Epidermal melanocyte (primary cell): Measurements from ENCODE around the gene OR2F1.

ENCODE experiments used
- DNase-seq: peaks from one replicate; pipeline ENCODE4 v3.0.0; 2011; ENCODE audit warnings: low spot score; ENCODE audit not compliant: insufficient read length

OR2F1 gene

DNA sequence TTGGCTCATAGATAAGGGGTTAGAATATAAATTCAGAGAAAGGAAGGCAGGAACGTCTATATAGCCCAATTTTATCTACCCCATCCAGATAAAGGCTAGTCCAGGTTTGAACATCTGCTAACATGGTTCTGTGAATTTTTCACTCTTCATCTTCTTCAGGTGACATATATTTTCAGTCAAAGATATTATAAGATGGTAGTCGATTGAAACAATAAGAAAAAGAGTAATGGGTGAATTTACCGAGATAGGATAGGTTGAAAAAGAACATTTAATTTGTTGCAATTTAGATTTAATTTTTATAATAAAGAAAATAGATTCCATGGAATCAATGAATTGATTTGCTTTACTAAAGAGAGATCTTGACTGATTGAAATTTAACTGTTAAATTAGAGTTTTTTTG, at the start of gene OR2F1:
Gene OR2F1 (plus strand): TSS at position 301 of the 400 bp plus-strand sequence. CDS start 5,127 bp downstream, outside the sequence.
- no peak for DNase-seq

DNA sequence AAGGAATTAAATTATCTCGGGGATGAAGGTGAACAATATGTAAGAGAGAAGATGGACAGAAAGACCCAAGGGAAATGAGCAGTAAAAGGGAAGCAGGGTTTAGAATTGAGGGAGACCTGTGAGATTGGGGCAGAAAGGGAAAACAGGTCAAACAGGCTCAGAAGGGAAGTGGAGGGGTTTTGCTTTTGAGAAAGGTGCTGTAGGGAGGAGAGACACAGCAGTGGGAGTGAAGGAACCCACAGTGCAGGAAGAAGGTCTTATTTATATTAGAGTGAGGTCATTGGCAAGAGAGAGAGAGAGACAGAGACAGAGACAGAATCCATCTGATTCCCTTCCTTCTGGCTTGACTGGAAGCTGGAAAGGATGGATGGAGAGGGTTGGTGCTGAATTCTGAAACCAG, 49.1 kb upstream of the OR2F1 start:
- no peak for DNase-seq

GRCh38 chr7:143906151-143906550, 48.5 kb upstream of the OR2F1 start:
- DNase-seq = no peak

- DNase-seq = no peak
Measured at GRCh38 chr7:143906895-143907294, 47.7 kb upstream of the OR2F1 start.

DNA sequence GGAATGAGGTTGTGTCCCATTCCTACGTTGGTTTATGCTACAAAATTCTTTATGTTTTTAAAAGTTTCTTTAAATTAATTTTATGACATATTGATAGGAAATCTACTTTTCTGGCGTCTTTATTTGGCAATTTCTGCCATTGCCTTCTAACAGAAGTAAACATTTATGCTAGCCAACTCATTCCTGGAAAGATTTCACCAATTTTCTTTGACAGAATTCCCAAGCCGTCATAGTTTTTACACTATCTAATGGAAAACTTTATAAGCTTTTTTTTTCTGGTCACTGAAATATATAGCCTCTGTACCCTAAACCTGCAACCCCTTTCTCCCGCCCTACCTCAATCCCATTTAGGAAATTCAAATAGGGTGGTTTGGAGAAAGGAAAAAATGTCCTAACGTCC, 46.5 kb upstream of the OR2F1 start:
- DNase-seq = no peak

GRCh38 chr7:143909863-143910262, 44.8 kb upstream of the OR2F1 start:
- no peak for DNase-seq

- no peak for DNase-seq
Measured at GRCh38 chr7:143910473-143911248, 44.0 kb upstream of the OR2F1 start.

DNA sequence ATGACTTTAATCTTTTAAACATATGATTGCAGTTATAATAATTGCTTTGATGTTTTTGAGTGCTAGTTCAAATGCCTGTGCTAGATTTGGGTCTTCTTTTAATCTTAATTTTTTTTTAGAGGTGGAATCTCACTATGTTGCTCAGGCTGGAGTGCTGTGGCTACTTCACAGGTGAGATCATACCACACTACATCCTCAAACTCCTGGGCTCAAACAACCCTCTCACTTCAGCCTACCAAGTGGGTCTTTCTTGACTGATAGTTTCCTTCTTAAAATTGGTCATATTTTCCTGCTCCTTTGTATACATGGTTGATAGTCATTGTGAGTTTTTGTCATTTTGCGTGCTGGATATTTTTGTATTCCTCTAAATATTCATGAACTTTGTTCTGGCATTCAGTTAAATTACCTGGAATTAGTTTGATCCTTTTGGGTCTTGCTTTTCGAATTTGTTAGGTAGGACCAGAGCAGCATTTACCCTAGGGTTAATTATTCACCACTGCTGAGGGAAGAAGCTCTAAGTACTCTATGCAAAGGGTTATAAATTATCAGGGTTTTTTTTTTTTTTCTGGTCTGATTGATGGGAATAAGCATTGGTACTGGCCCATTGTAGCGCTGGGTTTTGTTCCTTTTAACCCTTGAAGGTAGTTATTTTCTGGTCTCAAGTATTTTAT, 40.6 kb upstream of the OR2F1 start:
- no peak for DNase-seq

DNA sequence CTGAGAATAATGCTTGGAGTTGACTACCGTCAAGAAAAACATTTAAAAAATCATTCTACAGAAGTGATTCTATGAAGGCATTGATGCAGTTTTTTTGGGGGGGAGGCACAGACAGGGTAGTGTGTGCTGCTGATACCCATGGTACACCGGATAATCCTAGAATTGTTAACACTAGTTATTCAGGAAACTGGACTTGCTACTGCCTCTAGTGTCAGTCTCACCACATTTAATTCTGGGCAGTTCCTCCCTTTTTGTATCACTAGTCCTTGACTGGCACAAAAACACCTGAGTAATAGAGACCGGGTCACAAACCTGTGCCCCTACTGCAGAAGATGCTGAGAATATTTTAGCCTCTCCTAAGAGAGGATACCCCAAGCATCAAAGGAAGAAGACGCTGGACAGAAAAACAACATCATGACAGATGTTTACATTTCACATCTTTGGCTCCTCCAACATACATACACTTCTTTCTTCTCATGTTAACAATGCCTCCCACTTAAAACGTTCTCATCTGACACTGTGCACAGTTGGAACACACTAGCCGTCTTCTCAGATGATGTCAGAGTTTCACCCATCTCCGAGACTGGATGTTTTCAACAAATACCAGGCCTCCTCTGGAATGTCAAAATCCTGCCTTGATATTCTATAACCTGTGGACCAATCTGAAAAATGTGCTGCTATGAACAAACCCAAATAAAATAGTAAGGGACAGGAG, 39.5 kb upstream of the OR2F1 start:
- DNase-seq = no peak

- no peak for DNase-seq
Measured at GRCh38 chr7:143924851-143925250, 29.8 kb upstream of the OR2F1 start.

DNA sequence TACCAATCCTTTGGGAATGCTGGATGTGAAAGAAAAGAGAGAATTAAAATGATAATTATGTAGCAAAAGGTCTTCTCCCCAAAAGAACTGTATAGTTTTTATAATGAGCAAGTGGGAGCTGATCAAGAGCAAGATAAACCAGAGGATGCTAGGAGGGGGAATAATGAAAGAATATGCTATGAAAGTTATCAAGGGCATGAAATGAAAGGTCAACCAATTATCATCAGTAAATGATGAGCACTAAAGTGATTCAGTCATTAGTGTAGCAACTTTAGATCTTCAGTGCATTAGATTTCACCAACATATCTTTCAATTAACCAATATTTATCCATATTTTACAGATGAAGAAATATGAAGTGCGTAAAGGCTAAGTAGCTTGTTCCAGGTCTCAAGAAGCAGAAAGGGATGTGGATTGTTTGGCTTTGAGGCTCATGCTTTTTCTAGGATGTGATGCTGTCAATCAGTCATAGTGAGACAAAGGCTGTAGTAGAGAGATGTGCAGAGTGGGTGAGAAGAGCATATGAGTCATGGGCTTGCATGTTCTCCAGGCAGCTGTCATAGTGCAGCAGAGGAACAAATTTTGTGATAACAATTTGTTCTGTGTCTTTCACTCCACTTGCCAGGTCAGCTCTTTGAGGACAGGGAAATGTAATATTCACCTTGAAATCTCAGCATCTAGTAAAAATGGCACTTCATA, 25.3 kb upstream of the OR2F1 start:
- DNase-seq = no peak

- no peak for DNase-seq
Measured at GRCh38 chr7:143931739-143932138, 22.9 kb upstream of the OR2F1 start.

GRCh38 chr7:143934526-143935325, 19.9 kb upstream of the OR2F1 start, which contains the start of gene OR2F2:
Gene OR2F2, plus strand, starts transcription at chr7:143935233. Its CDS starts 0 bp downstream, at chr7:143935233.
- DNase-seq = no peak

DNA sequence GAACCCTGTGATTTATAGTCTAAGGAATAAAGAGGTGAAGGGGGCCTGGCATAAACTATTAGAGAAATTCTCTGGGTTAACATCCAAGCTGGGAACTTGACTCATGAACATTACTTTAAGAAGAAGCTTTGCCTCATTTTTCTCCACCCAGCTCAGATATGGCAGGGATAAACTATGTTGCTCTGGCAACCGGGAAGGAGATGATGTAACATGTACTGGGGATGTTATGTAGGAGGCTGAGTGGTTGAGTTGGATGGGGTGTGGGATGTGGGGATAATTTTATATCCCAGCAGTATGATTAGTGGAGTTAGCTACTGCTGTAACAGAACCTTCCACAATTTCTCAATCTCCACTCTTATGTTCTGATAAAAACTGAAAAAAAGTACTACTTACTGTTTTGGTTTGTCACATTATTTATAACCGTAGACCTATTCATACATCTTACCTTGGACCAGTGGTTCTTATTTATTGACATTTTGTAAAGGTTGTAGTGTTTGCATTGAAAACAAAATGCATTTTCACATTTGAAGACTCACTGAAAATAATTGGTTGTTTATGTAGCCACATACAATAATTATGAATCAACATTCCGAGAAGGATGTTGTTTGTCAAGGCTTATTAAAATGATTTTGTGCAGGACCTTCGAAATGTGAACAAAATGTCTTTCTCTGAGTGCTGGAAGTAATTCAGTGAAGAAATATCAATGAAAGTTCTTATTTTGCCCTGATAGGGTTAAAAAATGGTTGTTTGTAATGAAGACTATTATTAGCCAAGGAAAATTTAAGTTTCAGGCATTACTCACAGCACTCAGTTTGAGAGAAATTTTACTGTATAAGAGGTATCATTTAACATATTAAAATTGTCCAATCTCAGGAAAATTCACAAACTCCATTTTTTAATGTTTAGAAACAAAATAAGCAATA, 18.3 kb upstream of the OR2F1 start:
- DNase-seq = no peak

DNA sequence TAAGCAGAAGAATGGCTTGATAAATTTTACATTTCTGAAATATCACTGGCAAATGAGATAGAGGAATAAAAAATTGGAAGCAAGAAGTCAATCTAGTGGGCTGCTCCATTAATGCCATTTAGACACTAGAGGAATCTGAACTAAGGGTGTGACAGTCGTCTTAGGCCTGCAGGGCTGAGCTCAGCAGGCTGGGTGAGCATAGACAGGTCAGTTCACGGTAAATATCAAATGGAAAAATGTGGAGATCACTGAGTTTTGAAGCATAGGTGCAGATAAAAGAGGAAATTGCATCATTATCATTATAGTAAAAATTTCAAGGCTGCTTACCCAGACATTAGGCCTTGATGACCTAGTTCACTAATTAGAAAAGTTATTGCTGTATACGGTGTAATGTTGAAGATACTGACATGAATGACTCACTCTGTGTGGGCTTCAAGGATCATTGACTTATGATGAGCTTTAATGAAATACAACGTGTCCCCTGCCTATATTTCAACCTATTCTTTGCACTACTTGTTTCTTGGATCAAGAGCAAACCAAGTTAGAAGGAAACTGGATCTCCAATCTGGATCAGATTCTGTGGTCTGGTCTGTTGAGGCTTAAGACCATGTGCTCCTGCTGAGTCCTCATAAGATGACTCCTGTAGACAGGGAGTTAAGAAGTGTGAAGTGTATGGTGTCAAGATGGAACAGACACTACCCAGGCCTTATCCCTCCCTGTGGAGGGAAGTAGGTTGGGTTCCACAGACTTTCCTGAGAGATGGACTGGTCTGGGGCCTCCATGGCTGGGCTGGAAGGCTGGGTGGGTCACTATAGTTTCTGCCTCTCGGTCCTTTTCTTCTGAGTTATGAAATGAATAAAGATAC, 16.0 kb upstream of the OR2F1 start:
- no peak for DNase-seq

DNA sequence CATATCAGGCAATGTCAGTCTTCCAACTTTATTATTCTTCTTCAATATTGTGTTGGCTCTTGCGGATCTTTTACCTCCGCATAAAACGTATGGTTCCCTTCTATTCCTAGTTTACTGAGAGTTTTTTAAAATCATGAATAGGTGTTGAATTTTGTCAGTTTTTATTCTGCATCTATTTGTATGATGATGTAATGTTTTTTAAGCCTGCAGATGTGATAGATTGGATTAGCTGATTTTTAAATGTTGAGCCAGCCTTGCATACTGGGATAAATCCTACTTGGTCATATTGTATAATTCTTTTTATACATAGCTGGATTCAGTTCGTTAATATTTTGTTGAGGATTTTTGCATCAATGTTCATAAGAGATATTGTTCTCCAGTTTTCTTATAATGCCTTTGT, 9.2 kb upstream of the OR2F1 start:
- no peak for DNase-seq

GRCh38 chr7:143947111-143947510, 7.5 kb upstream of the OR2F1 start:
- no peak for DNase-seq

DNA sequence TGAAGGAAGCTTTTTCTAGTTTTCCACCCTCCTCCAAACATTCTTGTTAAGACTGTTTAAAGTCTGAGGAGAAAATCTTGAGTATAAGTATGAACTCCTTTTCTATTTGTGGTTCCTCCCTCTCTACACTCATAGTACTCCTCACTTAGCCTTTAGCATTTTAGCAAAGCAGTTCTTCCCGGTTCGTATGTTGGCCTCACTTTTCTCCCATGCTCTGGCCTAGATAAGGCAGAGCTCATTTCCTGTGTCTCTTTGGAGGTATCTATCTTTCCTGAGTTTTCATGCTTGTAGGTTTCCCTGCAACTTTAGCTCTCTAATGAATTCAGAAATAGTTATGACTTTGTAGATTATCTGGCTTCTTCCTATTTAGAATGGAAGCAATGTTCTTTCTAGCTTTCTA, 5.9 kb upstream of the OR2F1 start:
- no peak for DNase-seq

DNA sequence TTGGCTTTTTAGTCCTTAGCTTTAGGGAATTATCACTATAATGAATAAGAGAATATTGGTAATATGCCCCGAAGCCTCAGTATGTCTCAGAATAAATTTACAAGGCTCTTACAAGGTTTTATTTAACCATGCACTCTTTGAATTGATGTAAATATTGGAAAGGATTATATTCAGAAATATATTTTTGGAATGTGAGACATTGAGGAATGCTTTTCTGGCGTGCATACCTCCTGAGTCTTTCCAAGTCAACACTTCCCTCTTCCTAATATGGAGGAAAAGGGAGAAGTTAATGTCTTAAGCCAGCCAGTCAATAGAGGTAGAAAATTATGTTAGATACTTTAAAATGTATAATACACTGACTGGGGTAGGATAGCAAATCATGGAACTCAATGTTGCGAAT, 1.2 kb upstream of the OR2F1 start:
- DNase-seq = no peak
